Lower leg skin (tissue), 4 donors: ENCODE results near the gene ROR1. TPM values are rescaled to one million over a fixed set of nuclear protein-coding genes. Genes with fewer than 3 reads are reported as not detected.
"Not testable (repeated sequence)": the region's sequence is repeated elsewhere in the genome, so short reads cannot be mapped to it uniquely, and the experiment has no call there.

Source experiments
- DNase-seq, 2 donors: peaks; one replicate each; pipeline ENCODE4 v3.0.0-alpha.2; 2019; ENCODE audit warnings: low spot score in 2 of 2
- H3K4me3 ChIP-seq: fragments of 200-600 bp; sonication (generic); 2 replicates; pipeline ENCODE4 v1.5.1; 2017; ENCODE audit warnings: mild to moderate bottlenecking, low read depth; ENCODE audit not compliant: poor library complexity, severe bottlenecking
- CTCF ChIP-seq, 3 donors: fragments of 450-650 bp; IDR thresholded peaks; one replicate each; pipeline ENCODE4 v1.5.1; 2016; ENCODE audit warnings: antibody characterized with exemption in 3 of 3, mild to moderate bottlenecking in 3 of 3, moderate library complexity in 2 of 3
- POLR2A ChIP-seq, 2 donors: fragments of 450-650 bp; IDR thresholded peaks; one replicate each; pipeline ENCODE4 v1.6.1; 2016 to 2017; ENCODE audit warnings: antibody characterized with exemption in 2 of 2, mild to moderate bottlenecking in 1 of 2, moderate library complexity in 1 of 2
- WGBS, 2 donors: methylation state at CpG; one replicate each; pipeline ENCODE4 v1.1.5; 2018; 5-methylcytosine and 5-hydroxymethylcytosine counted together
- intact Hi-C: fragments of 100-400 bp; cut with DNase I; formaldehyde crosslinking; loops from one replicate; pipeline ENCODE4 v1.15.0; 2023; ENCODE audit warnings: low total_unique reads
- total RNA-seq, 4 donors: library from RNA; depleted of rRNA; stranded (reverse); fragments of >200 nt; gene quantifications; one replicate each; pipeline ENCODE4 v1.1.0, GENCODE V29; 2016

The ROR1 gene
- total RNA-seq, 4 donors from 2014 or later: 12.9 to 28.6 (median 22.5) TPM

- intact Hi-C loops: no loop called here
- 79 to 90% methylated on average over 4 of the region's 4 CpGs for WGBS, 2 donors
- H3K4me3 ChIP-seq: no peak overlapping the region
- TF ChIP-seq POLR2A (IDR thresholded peaks at IDR 0.05) (no peak), CTCF (IDR thresholded peaks at IDR 0.05) (no peak)
- DNase-seq: no peak
Observed at GRCh38 chr1:64100791-64101190, 327.0 kb downstream of the ROR1 start.

GRCh38 chr1:64104585-64104984 lies 330.8 kb downstream of the ROR1 start:
- intact Hi-C loops, DNase-seq: not testable (repeated sequence)
- 91% methylated on average over 1 of the region's 1 CpG for WGBS, 2 donors

GRCh38 chr1:64107118-64107519 lies 333.3 kb downstream of the ROR1 start:
- intact Hi-C loops: no loop called here
- H3K4me3 ChIP-seq: no peak overlapping the region
- WGBS, 2 donors: 91 to 93% methylated on average over 4 of the region's 4 CpGs
- DNase-seq: no peak
- TF ChIP-seq CTCF (IDR thresholded peaks at IDR 0.05) (no peak), POLR2A (IDR thresholded peaks at IDR 0.05) (no peak)

More at GRCh38 chr1:64104585-64104984, 330.8 kb downstream of the ROR1 start:
- not testable (repeated sequence) for H3K4me3 ChIP-seq

- 85% methylated on average over 2 of the region's 2 CpGs for WGBS, 2 donors
- DNase-seq: no peak
- intact Hi-C loops: no loop called here
- TF ChIP-seq POLR2A (IDR thresholded peaks at IDR 0.05) (no peak), CTCF (IDR thresholded peaks at IDR 0.05) (no peak)
- H3K4me3 ChIP-seq: no peak overlapping the region
Observed at GRCh38 chr1:64107632-64108031, 333.8 kb downstream of the ROR1 start.

GRCh38 chr1:64110924-64111777 lies 337.3 kb downstream of the ROR1 start:
- intact Hi-C loops: no loop called here
- WGBS, 2 donors: 79% methylated on average over 6 of the region's 6 CpGs
- no peak for DNase-seq
- TF ChIP-seq CTCF (IDR thresholded peaks at IDR 0.05): no peak
- TF ChIP-seq POLR2A (IDR thresholded peaks at IDR 0.05): no peak
- no peak overlapping the region for H3K4me3 ChIP-seq

GRCh38 chr1:64111787-64112186 lies 338.0 kb downstream of the ROR1 start:
- no peak for TF ChIP-seq POLR2A (IDR thresholded peaks at IDR 0.05)
- TF ChIP-seq CTCF (IDR thresholded peaks at IDR 0.05): no peak
- DNase-seq: no peak
- H3K4me3 ChIP-seq: no peak overlapping the region
- intact Hi-C loops: no loop called here
- WGBS, 2 donors: 73 to 92% methylated on average over 3 of the region's 3 CpGs
